Astrocyte (in vitro differentiated cells and primary cell): Measurements from ENCODE around the gene PBX1. TPM values are rescaled to one million over a fixed set of nuclear protein-coding genes. Genes with fewer than 3 reads are reported as not detected.
A peak's percentile ranks its signal among the peaks of the same experiment; 100 is the strongest.

Source experiments
- DNase-seq: peaks from one replicate; pipeline ENCODE4 v3.0.0-alpha.2; 2010; ENCODE audit warnings: low read depth
- FAIRE-seq: peaks from 2 replicates; lab custom pipeline; 2011; peaks lifted over from hg19 to GRCh38; lab: Jason Lieb, UNC
- H2AFZ ChIP-seq: 2 replicates; pipeline ENCODE4 v1.6.0; 2012; ENCODE audit warnings: low read depth, low read length, inconsistent platforms
- H3K27ac ChIP-seq: 2 replicates; pipeline ENCODE4 v1.5.1; 2011; ENCODE audit warnings: low read depth, low read length, inconsistent platforms
- H3K27me3 ChIP-seq: 2 replicates; pipeline ENCODE4 v1.6.0; 2011; ENCODE audit warnings: low read length, inconsistent platforms; ENCODE audit not compliant: insufficient read depth
- H3K36me3 ChIP-seq: 2 replicates; pipeline ENCODE4 v1.5.1; 2011; ENCODE audit warnings: low read length, inconsistent platforms; ENCODE audit not compliant: insufficient read depth
- H3K4me1 ChIP-seq: 2 replicates; pipeline ENCODE4 v1.5.1; 2011; ENCODE audit warnings: low read length, inconsistent platforms; ENCODE audit not compliant: insufficient read depth
- H3K4me2 ChIP-seq: 2 replicates; pipeline ENCODE4 v1.6.0; 2012; ENCODE audit warnings: low read length, inconsistent platforms
- H3K4me3 ChIP-seq: 2 replicates; pipeline ENCODE4 v1.5.1; 2011; ENCODE audit warnings: low read depth, mild to moderate bottlenecking, low read length, inconsistent platforms; ENCODE audit not compliant: insufficient read depth
- H3K79me2 ChIP-seq: 2 replicates; pipeline ENCODE4 v1.6.0; 2012; ENCODE audit warnings: mild to moderate bottlenecking, low read length, inconsistent platforms; ENCODE audit not compliant: insufficient read depth
- H3K9ac ChIP-seq: 2 replicates; pipeline ENCODE4 v1.6.0; 2012; ENCODE audit warnings: mild to moderate bottlenecking, low read length, inconsistent platforms
- H3K9me3 ChIP-seq: 2 replicates; pipeline ENCODE4 v1.5.1; 2012; ENCODE audit warnings: low read depth, mild to moderate bottlenecking, low read length, inconsistent platforms; ENCODE audit not compliant: insufficient read depth
- H4K20me1 ChIP-seq: 2 replicates; pipeline ENCODE4 v1.6.0; 2012; ENCODE audit warnings: low read length, inconsistent platforms; ENCODE audit not compliant: insufficient read depth
- H3K27ac Mint-ChIP-seq: one replicate; pipeline ENCODE4 v1.8.0; 2021; ENCODE audit warnings: mild to moderate bottlenecking, mixed read lengths; ENCODE audit not compliant: unreplicated experiment
- H3K27me3 Mint-ChIP-seq: one replicate; pipeline ENCODE4 v1.8.0; 2021; ENCODE audit warnings: low read depth, mixed read lengths; ENCODE audit not compliant: unreplicated experiment
- H3K36me3 Mint-ChIP-seq: one replicate; pipeline ENCODE4 v1.8.0; 2021; ENCODE audit warnings: low read depth, mixed read lengths; ENCODE audit not compliant: unreplicated experiment
- H3K4me1 Mint-ChIP-seq: one replicate; pipeline ENCODE4 v1.8.0; 2021; ENCODE audit warnings: low read depth, mixed read lengths; ENCODE audit not compliant: unreplicated experiment
- H3K4me3 Mint-ChIP-seq: one replicate; pipeline ENCODE4 v1.8.0; 2021; ENCODE audit warnings: mild to moderate bottlenecking, moderate library complexity, mixed read lengths; ENCODE audit not compliant: unreplicated experiment
- H3K9me3 Mint-ChIP-seq: one replicate; pipeline ENCODE4 v1.8.0; 2021; ENCODE audit warnings: mild to moderate bottlenecking, mixed read lengths; ENCODE audit not compliant: unreplicated experiment
- EZH2 ChIP-seq: IDR thresholded peaks from 2 replicates; pipeline ENCODE4 v1.6.1; 2012; ENCODE audit warnings: mild to moderate bottlenecking, low read length, inconsistent platforms; ENCODE audit not compliant: insufficient read depth
- total RNA-seq: library from RNA; stranded (reverse); gene quantifications from 2 replicates; pipeline ENCODE4 v1.2.1, GENCODE V29; 2021
- TF ChIP-seq, protein P1 (sequence below): IDR thresholded peaks from 2 replicates; pipeline ENCODE4 v1.5.1; 2011; ENCODE audit warnings: low read depth, mild to moderate bottlenecking, inconsistent platforms, low read length, moderate library complexity; ENCODE audit not compliant: insufficient read depth

Gene PBX1
- total RNA-seq, 1 donor from 2014 or later = 37.2 TPM

DNA sequence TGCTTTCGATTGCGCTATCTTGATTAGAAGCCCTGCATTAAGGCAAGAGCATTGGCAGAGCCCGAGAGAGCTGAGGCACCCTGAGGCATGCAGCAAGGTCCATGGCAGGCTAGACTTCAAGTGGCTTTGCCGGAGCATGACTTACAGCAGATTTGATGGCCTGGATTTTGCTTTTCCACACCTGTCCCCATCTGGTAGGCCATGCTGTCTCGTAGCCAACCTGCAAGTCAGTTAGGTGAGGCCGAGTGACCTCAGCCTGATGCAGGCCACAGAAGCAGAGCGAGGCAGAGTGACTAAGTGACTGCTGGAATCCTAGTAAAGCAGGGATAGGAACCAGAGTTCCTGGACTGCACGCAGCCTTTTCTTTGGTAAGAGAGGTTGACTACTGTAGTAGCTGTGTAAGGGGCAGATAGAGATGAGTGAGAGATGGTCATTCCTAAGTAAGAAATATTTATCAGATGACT is 148.9 kb downstream of the PBX1 start:
- peaks cover 3% of the 10 kb centered on the region for H3K36me3 Mint-ChIP-seq
- peak overlapping the region; percentile 7 for H3K9ac ChIP-seq
- H3K4me1 ChIP-seq = peaks cover 22% of the 10 kb centered on the region
- no peaks in the 10 kb centered on the region for H3K9me3 Mint-ChIP-seq
- H3K27me3 ChIP-seq = no peaks in the 10 kb centered on the region
- peaks cover 20% of the 10 kb centered on the region for H3K4me1 Mint-ChIP-seq
- no peak overlapping the region for H3K4me3 ChIP-seq
- DNase-seq = peak; percentile 90
- no peaks in the 10 kb centered on the region for H3K79me2 ChIP-seq
- peak overlapping the region; percentile 96 for H3K27ac Mint-ChIP-seq
- no peaks in the 10 kb centered on the region for H3K9me3 ChIP-seq
- no peaks in the 10 kb centered on the region for H3K27me3 Mint-ChIP-seq
- FAIRE-seq = peak; percentile 63
- no peak overlapping the region for H3K4me3 Mint-ChIP-seq
- H4K20me1 ChIP-seq = no peaks in the 10 kb centered on the region
- no peaks in the 10 kb centered on the region for H3K36me3 ChIP-seq
- no peak for TF ChIP-seq EZH2
- TF ChIP-seq, protein P1, sequence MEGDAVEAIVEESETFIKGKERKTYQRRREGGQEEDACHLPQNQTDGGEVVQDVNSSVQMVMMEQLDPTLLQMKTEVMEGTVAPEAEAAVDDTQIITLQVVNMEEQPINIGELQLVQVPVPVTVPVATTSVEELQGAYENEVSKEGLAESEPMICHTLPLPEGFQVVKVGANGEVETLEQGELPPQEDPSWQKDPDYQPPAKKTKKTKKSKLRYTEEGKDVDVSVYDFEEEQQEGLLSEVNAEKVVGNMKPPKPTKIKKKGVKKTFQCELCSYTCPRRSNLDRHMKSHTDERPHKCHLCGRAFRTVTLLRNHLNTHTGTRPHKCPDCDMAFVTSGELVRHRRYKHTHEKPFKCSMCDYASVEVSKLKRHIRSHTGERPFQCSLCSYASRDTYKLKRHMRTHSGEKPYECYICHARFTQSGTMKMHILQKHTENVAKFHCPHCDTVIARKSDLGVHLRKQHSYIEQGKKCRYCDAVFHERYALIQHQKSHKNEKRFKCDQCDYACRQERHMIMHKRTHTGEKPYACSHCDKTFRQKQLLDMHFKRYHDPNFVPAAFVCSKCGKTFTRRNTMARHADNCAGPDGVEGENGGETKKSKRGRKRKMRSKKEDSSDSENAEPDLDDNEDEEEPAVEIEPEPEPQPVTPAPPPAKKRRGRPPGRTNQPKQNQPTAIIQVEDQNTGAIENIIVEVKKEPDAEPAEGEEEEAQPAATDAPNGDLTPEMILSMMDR = no peak
- peak overlapping the region; percentile 65 for H3K4me2 ChIP-seq
- H3K27ac ChIP-seq = peak overlapping the region; percentile 60
- no peak overlapping the region for H2AFZ ChIP-seq

DNA sequence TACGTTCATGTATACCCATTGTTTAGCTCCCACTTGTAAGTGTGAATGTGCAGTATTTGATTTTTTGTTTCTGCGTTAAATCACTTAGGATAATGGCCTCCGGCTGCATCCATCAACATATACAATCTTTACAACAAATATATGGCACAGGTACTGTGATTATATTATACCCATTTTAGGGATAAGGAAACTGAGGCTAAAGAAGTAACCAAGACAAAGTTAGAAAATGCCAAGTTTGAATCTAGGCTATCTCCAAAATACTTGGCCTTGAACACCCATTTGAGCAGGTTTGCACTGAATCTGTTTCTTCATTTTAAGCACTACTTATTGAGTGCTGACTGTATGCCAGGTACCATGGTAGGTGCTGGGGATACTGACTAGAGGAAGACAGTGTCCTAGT is 149.6 kb downstream of the PBX1 start:
- Histone ChIP-seq H3K9ac (no peak overlapping the region), H4K20me1 (no peaks in the 10 kb centered on the region), H3K79me2 (no peaks in the 10 kb centered on the region), H2AFZ (no peak overlapping the region), H3K4me1 (peaks cover 22% of the 10 kb centered on the region), H3K4me3 (no peak overlapping the region), H3K27ac (no peak overlapping the region), H3K4me2 (no peak overlapping the region), H3K27me3 (no peaks in the 10 kb centered on the region), H3K36me3 (no peaks in the 10 kb centered on the region), H3K9me3 (no peaks in the 10 kb centered on the region)
- H3K27me3 Mint-ChIP-seq = no peaks in the 10 kb centered on the region
- no peak overlapping the region for H3K27ac Mint-ChIP-seq
- TF ChIP-seq, protein P1 = no peak
- no peak for TF ChIP-seq EZH2
- FAIRE-seq (no peak), DNase-seq (no peak)
- no peaks in the 10 kb centered on the region for H3K9me3 Mint-ChIP-seq
- no peak overlapping the region for H3K4me3 Mint-ChIP-seq
- H3K36me3 Mint-ChIP-seq = peaks cover 3% of the 10 kb centered on the region
- peaks cover 20% of the 10 kb centered on the region for H3K4me1 Mint-ChIP-seq

DNA sequence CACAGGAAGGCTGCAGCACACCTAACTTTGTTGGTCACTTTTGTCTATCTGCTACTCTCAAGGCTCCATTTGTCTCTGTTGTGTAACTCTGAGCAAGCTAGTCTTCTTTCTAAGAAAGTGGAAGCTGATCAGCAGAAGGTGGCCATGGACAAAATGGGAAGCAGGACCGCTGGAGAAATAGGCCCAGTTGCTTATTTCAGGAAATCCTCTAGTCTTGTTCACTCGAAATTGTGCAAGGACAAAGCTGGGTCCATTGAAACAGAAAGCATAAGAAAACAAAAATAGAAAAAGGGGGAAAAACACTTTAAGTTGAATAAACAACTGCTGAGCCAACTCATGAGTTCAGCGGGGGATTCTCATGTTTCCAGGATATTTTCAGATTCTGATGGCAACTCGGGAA is 150.1 kb downstream of the PBX1 start:
- Mint-ChIP-seq H3K27ac (no peak overlapping the region), H3K9me3 (no peaks in the 10 kb centered on the region), H3K27me3 (no peaks in the 10 kb centered on the region), H3K36me3 (peaks cover 3% of the 10 kb centered on the region), H3K4me3 (no peak overlapping the region), H3K4me1 (peaks cover 20% of the 10 kb centered on the region)
- Histone ChIP-seq H3K79me2 (no peaks in the 10 kb centered on the region), H3K4me2 (no peak overlapping the region), H4K20me1 (no peaks in the 10 kb centered on the region), H3K27ac (no peak overlapping the region), H3K4me1 (peaks cover 22% of the 10 kb centered on the region), H3K27me3 (no peaks in the 10 kb centered on the region), H3K9me3 (no peaks in the 10 kb centered on the region), H2AFZ (no peak overlapping the region), H3K9ac (no peak overlapping the region), H3K4me3 (no peak overlapping the region), H3K36me3 (no peaks in the 10 kb centered on the region)
- DNase-seq (no peak), FAIRE-seq (no peak)
- TF ChIP-seq, protein P1 = no peak
- no peak for TF ChIP-seq EZH2
